H9 (cell line): ENCODE measurements around the gene SMC5. TPM values are rescaled to one million over a fixed set of nuclear protein-coding genes. Genes with fewer than 3 reads are reported as not detected.

Source experiments
- DNase-seq: peaks from one replicate; pipeline ENCODE4 v3.0.0-alpha.2; 2017
- H2AFZ ChIP-seq: one replicate; pipeline ENCODE4 v1.6.1; 2013; ENCODE audit warnings: mild to moderate bottlenecking, low read length, control low read depth, moderate library complexity
- H2AK5ac ChIP-seq: 2 replicates; pipeline ENCODE4 v1.6.1; 2013; ENCODE audit warnings: low read length, control low read depth, mixed read lengths; ENCODE audit not compliant: insufficient read length
- H2BK120ac ChIP-seq: one replicate; pipeline ENCODE4 v1.6.1; 2013; ENCODE audit warnings: low read depth, mild to moderate bottlenecking, low read length, control low read depth, inconsistent platforms; ENCODE audit not compliant: poor library complexity, severe bottlenecking
- H2BK12ac ChIP-seq: 2 replicates; pipeline ENCODE4 v1.6.1; 2013; ENCODE audit warnings: low read length, control low read depth, mixed read lengths, low read depth; ENCODE audit not compliant: insufficient read length
- H2BK15ac ChIP-seq: 2 replicates; pipeline ENCODE4 v1.6.1; 2013; ENCODE audit warnings: low read depth, low read length, control low read depth
- H2BK20ac ChIP-seq: one replicate; pipeline ENCODE4 v1.6.1; 2013; ENCODE audit warnings: low read depth, mild to moderate bottlenecking, low read length, control low read depth, inconsistent platforms; ENCODE audit not compliant: poor library complexity, severe bottlenecking
- H2BK5ac ChIP-seq: 2 replicates; pipeline ENCODE4 v1.6.1; 2013; ENCODE audit warnings: low read length, control low read depth, mixed read lengths; ENCODE audit not compliant: insufficient read length
- H3K14ac ChIP-seq: 2 replicates; pipeline ENCODE4 v1.6.1; 2013; ENCODE audit warnings: low read length, control low read depth; ENCODE audit not compliant: insufficient read depth
- H3K18ac ChIP-seq: 2 replicates; pipeline ENCODE4 v1.6.1; 2013; ENCODE audit warnings: low read depth, mild to moderate bottlenecking, mixed read lengths, low read length, control low read depth; ENCODE audit not compliant: insufficient read length
- H3K23ac ChIP-seq: 2 replicates; pipeline ENCODE4 v1.6.1; 2013; ENCODE audit warnings: low read length, control low read depth, mixed read lengths, low read depth; ENCODE audit not compliant: insufficient read length
- H3K23me2 ChIP-seq: 2 replicates; pipeline ENCODE4 v1.6.1; 2013; ENCODE audit warnings: low read depth, mild to moderate bottlenecking, mixed read lengths, low read length, control low read depth; ENCODE audit not compliant: insufficient read length, poor library complexity, severe bottlenecking
- H3K27ac ChIP-seq: 2 replicates; pipeline ENCODE4 v1.5.1; 2013; ENCODE audit warnings: low read length, control low read depth, mixed read lengths, low read depth; ENCODE audit not compliant: insufficient read length
- H3K27me3 ChIP-seq: 2 replicates; pipeline ENCODE4 v1.6.1; 2013; ENCODE audit warnings: low read length, control low read depth, inconsistent platforms; ENCODE audit not compliant: insufficient read depth
- H3K4ac ChIP-seq: 2 replicates; pipeline ENCODE4 v1.6.1; 2013; ENCODE audit warnings: low read depth, mild to moderate bottlenecking, control low read depth, inconsistent platforms, low read length, moderate library complexity
- H3K4me1 ChIP-seq: 2 replicates; pipeline ENCODE4 v1.6.1; 2013; ENCODE audit warnings: low read length, control low read depth, inconsistent platforms; ENCODE audit not compliant: insufficient read depth
- H3K4me2 ChIP-seq: 2 replicates; pipeline ENCODE4 v1.6.1; 2013; ENCODE audit warnings: low read length, control low read depth, mixed read lengths; ENCODE audit not compliant: insufficient read length, insufficient read depth
- H3K56ac ChIP-seq: 2 replicates; pipeline ENCODE4 v1.6.1; 2013; ENCODE audit warnings: low read depth, mild to moderate bottlenecking, mixed read lengths, low read length, control low read depth; ENCODE audit not compliant: insufficient read length
- H3K79me1 ChIP-seq: 2 replicates; pipeline ENCODE4 v1.6.1; 2013; ENCODE audit warnings: low read depth, mild to moderate bottlenecking, moderate library complexity, low read length, control low read depth, inconsistent platforms; ENCODE audit not compliant: insufficient read depth, poor library complexity, severe bottlenecking
- H3K79me2 ChIP-seq: 2 replicates; pipeline ENCODE4 v1.6.1; 2013; ENCODE audit warnings: low read length, control low read depth, inconsistent platforms; ENCODE audit not compliant: insufficient read depth
- H3K9ac ChIP-seq: 2 replicates; pipeline ENCODE4 v1.6.1; 2013; ENCODE audit warnings: low read length, control low read depth, mixed read lengths; ENCODE audit not compliant: insufficient read length; ENCODE audit errors: extremely low read depth
- H3K9me3 ChIP-seq: one replicate; pipeline ENCODE4 v1.6.1; 2013; ENCODE audit warnings: low read depth, low read length, inconsistent platforms; ENCODE audit not compliant: control insufficient read depth
- H3T11ph ChIP-seq: one replicate; pipeline ENCODE4 v1.6.1; 2013; ENCODE audit warnings: mild to moderate bottlenecking, low read length, control low read depth, inconsistent platforms
- H4K20me1 ChIP-seq: one replicate; pipeline ENCODE4 v1.6.1; 2013; ENCODE audit not compliant: control insufficient read depth, insufficient read length, insufficient read depth
- H4K5ac ChIP-seq: 2 replicates; pipeline ENCODE4 v1.6.1; 2013; ENCODE audit warnings: low read depth, mild to moderate bottlenecking, mixed read lengths, low read length, control low read depth; ENCODE audit not compliant: insufficient read length
- H4K8ac ChIP-seq: replicated peaks from 2 replicates; pipeline ENCODE4 v1.6.1; 2013; ENCODE audit warnings: low read length, control low read depth, mixed read lengths, low read depth; ENCODE audit not compliant: insufficient read length
- H4K91ac ChIP-seq: 2 replicates; pipeline ENCODE4 v1.6.1; 2013; ENCODE audit warnings: low read depth, mild to moderate bottlenecking, moderate library complexity, mixed read lengths, low read length, control low read depth; ENCODE audit not compliant: insufficient read length
- H3K27ac Mint-ChIP-seq, 3 experiments: 2 replicates in 2 of 3; 3 replicates in 1 of 3; pipeline ENCODE4 v1.8.0; 2020 to 2021; ENCODE audit warnings: mixed read lengths in 3 of 3, mild to moderate bottlenecking in 1 of 3, moderate library complexity in 1 of 3
- H3K27me3 Mint-ChIP-seq: 2 replicates; pipeline ENCODE4 v1.8.0; 2021; ENCODE audit warnings: low read depth, mild to moderate bottlenecking, moderate library complexity, mixed read lengths
- H3K36me3 Mint-ChIP-seq, 3 experiments: 2 replicates in 2 of 3; 3 replicates in 1 of 3; pipeline ENCODE4 v1.8.0; 2020 to 2021; ENCODE audit warnings: low read depth in 3 of 3, mixed read lengths in 3 of 3; ENCODE audit not compliant: insufficient read depth in 1 of 3
- H3K4me1 Mint-ChIP-seq, 2 experiments: 2 replicates each; pipeline ENCODE4 v1.8.0; 2020; ENCODE audit warnings: mixed read lengths in 2 of 2
- H3K4me3 Mint-ChIP-seq, 2 experiments: 2 replicates in 1 of 2; 3 replicates in 1 of 2; pipeline ENCODE4 v1.8.0; 2020 to 2021; ENCODE audit warnings: mild to moderate bottlenecking in 2 of 2, mixed read lengths in 2 of 2, moderate library complexity in 1 of 2
- H3K9me3 Mint-ChIP-seq, 2 experiments: 2 replicates in 1 of 2; 3 replicates in 1 of 2; pipeline ENCODE4 v1.8.0; 2020; ENCODE audit warnings: mild to moderate bottlenecking in 2 of 2, mixed read lengths in 2 of 2, moderate library complexity in 1 of 2
- WGBS: extraction: QIAGEN DNeasy Blood & Tissue Kit; methylation state at CpG from one replicate; pipeline ENCODE4 v1.1.7; 2013; ENCODE audit warnings: missing lambda C conversion rate, low lambda C conversion rate, mixed read lengths; ENCODE audit not compliant: insufficient read length; ENCODE audit errors: extremely low coverage; 5-methylcytosine and 5-hydroxymethylcytosine counted together
- total RNA-seq: library from RNA; stranded (reverse); gene quantifications from 2 replicates; pipeline ENCODE4 v1.2.1, GENCODE V29; 2021
- TF ChIP-seq, protein P1 (sequence below): fragments of 200-600 bp; sonication (generic); conservative IDR thresholded peaks from 3 replicates; pipeline ENCODE4 v1.8.0; 2021; ENCODE audit warnings: antibody characterized with exemption, mild to moderate bottlenecking

The SMC5 gene
- total RNA-seq, 1 experiment from 2014 or later, result 29.6 TPM

DNA sequence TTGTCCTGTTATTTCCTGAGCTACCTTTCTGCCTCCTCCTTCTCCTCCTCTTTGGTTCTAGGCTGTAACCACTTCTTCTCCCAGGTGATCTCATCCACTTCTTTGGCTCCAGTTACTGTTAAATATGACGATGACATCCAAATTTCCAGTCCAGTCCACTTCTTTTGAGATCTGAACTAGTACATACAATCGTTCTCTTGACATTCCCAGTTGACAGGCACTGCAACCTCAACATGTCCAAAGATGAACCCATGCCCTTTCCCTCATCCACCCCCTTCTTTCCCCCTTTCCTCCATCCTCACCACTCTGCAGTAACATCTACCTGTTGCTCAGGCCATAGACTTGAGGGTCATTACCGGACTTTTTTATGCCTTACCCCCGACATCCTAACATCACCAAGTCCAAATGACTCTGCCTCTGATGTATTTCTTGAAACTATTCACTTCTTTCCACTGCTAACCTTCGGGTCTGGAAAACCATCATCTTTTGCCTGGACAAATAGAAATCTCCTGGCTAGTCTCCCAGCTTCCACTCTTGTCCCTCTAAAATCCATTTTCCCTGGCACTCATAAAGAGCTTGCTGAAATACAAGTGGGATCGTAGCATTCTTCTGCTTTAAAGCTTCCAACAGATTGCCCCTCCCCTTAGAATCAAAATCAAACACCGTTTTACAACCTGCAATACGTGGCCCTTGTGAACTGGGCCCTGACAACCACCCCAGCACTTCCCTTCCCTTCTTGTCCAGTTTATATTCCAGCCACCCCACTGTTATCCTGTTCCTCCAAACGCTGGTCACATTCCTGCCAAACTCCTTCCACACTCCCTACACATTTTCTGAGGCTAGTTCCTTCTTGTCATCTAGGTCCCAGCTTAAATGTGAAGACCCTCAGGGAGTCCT, 124.2 kb downstream of the SMC5 start:
- H3K14ac ChIP-seq, result no peak overlapping the region
- WGBS, result no CpG with 5 or more reads among the region's 9 CpGs
- no peak overlapping the region for H3K23ac ChIP-seq

More for the DNA sequence above, 124.2 kb downstream of the SMC5 start:
- Mint-ChIP-seq H3K9me3 (no peaks in the 10 kb centered on the region), H3K4me3 (no peak overlapping the region), H3K36me3 (no peaks in the 10 kb centered on the region), H3K27ac (no peak overlapping the region), H3K4me1 (peaks cover 5 to 10% of the 10 kb centered on the region in 2 experiments), H3K27me3 (no peaks in the 10 kb centered on the region; the same call in 1 of the 2 replicates)
- Histone ChIP-seq H2AFZ (no peak overlapping the region), H3K79me1 (no peaks in the 10 kb centered on the region), H2BK12ac (no peak overlapping the region), H2BK5ac (no peak overlapping the region), H2BK15ac (no peak overlapping the region), H3K4me1 (no peaks in the 10 kb centered on the region), H4K5ac (no peak overlapping the region), H4K20me1 (no peaks in the 10 kb centered on the region), H3K18ac (no peak overlapping the region), H2BK120ac (no peak overlapping the region), H4K8ac (no peak overlapping the region), H4K91ac (no peak overlapping the region), H3K79me2 (no peaks in the 10 kb centered on the region), H3K9me3 (no peaks in the 10 kb centered on the region), H3K4me2 (no peak overlapping the region), H3K27ac (no peak overlapping the region), H3K9ac (no peak overlapping the region), H3K27me3 (no peaks in the 10 kb centered on the region), H2BK20ac (no peak overlapping the region), H3T11ph (no peak overlapping the region), H3K56ac (no peak overlapping the region), H2AK5ac (no peak overlapping the region), H3K23me2 (no peaks in the 10 kb centered on the region), H3K4ac (no peak overlapping the region)
- TF ChIP-seq, protein P1, sequence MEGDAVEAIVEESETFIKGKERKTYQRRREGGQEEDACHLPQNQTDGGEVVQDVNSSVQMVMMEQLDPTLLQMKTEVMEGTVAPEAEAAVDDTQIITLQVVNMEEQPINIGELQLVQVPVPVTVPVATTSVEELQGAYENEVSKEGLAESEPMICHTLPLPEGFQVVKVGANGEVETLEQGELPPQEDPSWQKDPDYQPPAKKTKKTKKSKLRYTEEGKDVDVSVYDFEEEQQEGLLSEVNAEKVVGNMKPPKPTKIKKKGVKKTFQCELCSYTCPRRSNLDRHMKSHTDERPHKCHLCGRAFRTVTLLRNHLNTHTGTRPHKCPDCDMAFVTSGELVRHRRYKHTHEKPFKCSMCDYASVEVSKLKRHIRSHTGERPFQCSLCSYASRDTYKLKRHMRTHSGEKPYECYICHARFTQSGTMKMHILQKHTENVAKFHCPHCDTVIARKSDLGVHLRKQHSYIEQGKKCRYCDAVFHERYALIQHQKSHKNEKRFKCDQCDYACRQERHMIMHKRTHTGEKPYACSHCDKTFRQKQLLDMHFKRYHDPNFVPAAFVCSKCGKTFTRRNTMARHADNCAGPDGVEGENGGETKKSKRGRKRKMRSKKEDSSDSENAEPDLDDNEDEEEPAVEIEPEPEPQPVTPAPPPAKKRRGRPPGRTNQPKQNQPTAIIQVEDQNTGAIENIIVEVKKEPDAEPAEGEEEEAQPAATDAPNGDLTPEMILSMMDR, result no peak
- DNase-seq, result no peak
